ENCODE measurements around the gene PRPF4.

PRPF4 gene

GRCh38 chr9:113238859-113239232, 36.6 kb upstream of the PRPF4 start:
- no peaks in the 10 kb centered on the region for H3K9me2 ChIP-seq (replicated peaks; ENCODE audit: insufficient read depth, low read length)
- no peaks in the 10 kb centered on the region for H3K27me3 ChIP-seq (replicated peaks; ENCODE audit: insufficient read depth, low read length)
- H3K27ac ChIP-seq (ENCODE audit: low read length) = no peak overlapping the region
- TF ChIP-seq CTCF (IDR thresholded peaks at IDR 0.05; ENCODE audit: low read length) (no peak), EZH2 (optimal IDR thresholded peaks at IDR 0.05; ENCODE audit: low read depth, low read length) (no peak)
- no peaks in the 10 kb centered on the region for H3K9me3 ChIP-seq (replicated peaks; ENCODE audit: insufficient read depth, low read length)
- no peaks in the 10 kb centered on the region for H3K36me3 ChIP-seq (replicated peaks; ENCODE audit: insufficient read depth, low read length)
- H3K4me3 ChIP-seq (ENCODE audit: low read length) = no peak overlapping the region
- H4K20me1 ChIP-seq (ENCODE audit: insufficient read depth, low read length) = no peaks in the 10 kb centered on the region
- no peaks in the 10 kb centered on the region for H3K79me2 ChIP-seq (ENCODE audit: low read length)
- no peak for DNase-seq
- no peaks in the 10 kb centered on the region for H3F3A ChIP-seq (ENCODE audit: insufficient read depth, low read length)
- no peak overlapping the region for H3K9ac ChIP-seq (ENCODE audit: low read length)
- no peak overlapping the region for H2AFZ ChIP-seq (ENCODE audit: low read length)
- H3K4me1 ChIP-seq (ENCODE audit: low read length) = no peaks in the 10 kb centered on the region
- H3K4me2 ChIP-seq (ENCODE audit: low read depth, low read length) = no peak overlapping the region

GRCh38 chr9:113241161-113241560, 34.3 kb upstream of the PRPF4 start:
- Histone ChIP-seq H3K9ac (ENCODE audit: low read length) (no peak overlapping the region), H3K4me1 (ENCODE audit: low read length) (no peaks in the 10 kb centered on the region), H3K9me3 (replicated peaks; ENCODE audit: insufficient read depth, low read length) (no peaks in the 10 kb centered on the region), H3K79me2 (ENCODE audit: low read length) (no peaks in the 10 kb centered on the region), H3K27me3 (replicated peaks; ENCODE audit: insufficient read depth, low read length) (no peaks in the 10 kb centered on the region), H4K20me1 (ENCODE audit: insufficient read depth, low read length) (no peaks in the 10 kb centered on the region), H2AFZ (ENCODE audit: low read length) (no peak overlapping the region), H3F3A (ENCODE audit: insufficient read depth, low read length) (no peaks in the 10 kb centered on the region), H3K27ac (ENCODE audit: low read length) (no peak overlapping the region), H3K36me3 (replicated peaks; ENCODE audit: insufficient read depth, low read length) (no peaks in the 10 kb centered on the region), H3K4me2 (ENCODE audit: low read depth, low read length) (no peak overlapping the region), H3K9me2 (replicated peaks; ENCODE audit: insufficient read depth, low read length) (no peaks in the 10 kb centered on the region), H3K4me3 (ENCODE audit: low read length) (no peak overlapping the region)
- no peak for DNase-seq
- TF ChIP-seq EZH2 (optimal IDR thresholded peaks at IDR 0.05; ENCODE audit: low read depth, low read length) (no peak), CTCF (IDR thresholded peaks at IDR 0.05; ENCODE audit: low read length) (no peak), EZH2phosphoT487 (IDR thresholded peaks at IDR 0.05; ENCODE audit: low read length) (no peak)

- Histone ChIP-seq H3K9me3 (replicated peaks; ENCODE audit: insufficient read depth, low read length) (no peaks in the 10 kb centered on the region), H3F3A (ENCODE audit: insufficient read depth, low read length) (no peaks in the 10 kb centered on the region), H2AFZ (ENCODE audit: low read length) (no peak overlapping the region), H3K4me2 (ENCODE audit: low read depth, low read length) (no peak overlapping the region), H3K36me3 (replicated peaks; ENCODE audit: insufficient read depth, low read length) (no peaks in the 10 kb centered on the region), H3K4me1 (ENCODE audit: low read length) (peaks cover 4% of the 10 kb centered on the region; the same call in 1 of the 2 replicates), H4K20me1 (ENCODE audit: insufficient read depth, low read length) (no peaks in the 10 kb centered on the region), H3K9me2 (replicated peaks; ENCODE audit: insufficient read depth, low read length) (no peaks in the 10 kb centered on the region), H3K9ac (ENCODE audit: low read length) (no peak overlapping the region), H3K27ac (ENCODE audit: low read length) (no peak overlapping the region), H3K79me2 (ENCODE audit: low read length) (no peaks in the 10 kb centered on the region), H3K4me3 (ENCODE audit: low read length) (no peak overlapping the region), H3K27me3 (replicated peaks; ENCODE audit: insufficient read depth, low read length) (no peaks in the 10 kb centered on the region)
- no peak for DNase-seq
- TF ChIP-seq EZH2phosphoT487 (IDR thresholded peaks at IDR 0.05; ENCODE audit: low read length) (no peak), EZH2 (optimal IDR thresholded peaks at IDR 0.05; ENCODE audit: low read depth, low read length) (no peak), CTCF (IDR thresholded peaks at IDR 0.05; ENCODE audit: low read length) (no peak)
Observed at GRCh38 chr9:113244556-113244955, 30.9 kb upstream of the PRPF4 start.

All from MM.1S (cell line).